GM12801 (cell line): ENCODE measurements around the gene MAP2.

Experiments used
- TF ChIP-seq, protein P1 (sequence below): IDR thresholded peaks from one replicate; pipeline ENCODE4 v1.5.1; 2011; ENCODE audit warnings: control low read depth; ENCODE audit not compliant: insufficient read length; ENCODE audit errors: extremely low read depth

MAP2 gene

GRCh38 chr2:209473930-209474419 lies 50.1 kb downstream of the MAP2 start:
- TF ChIP-seq, protein P1, sequence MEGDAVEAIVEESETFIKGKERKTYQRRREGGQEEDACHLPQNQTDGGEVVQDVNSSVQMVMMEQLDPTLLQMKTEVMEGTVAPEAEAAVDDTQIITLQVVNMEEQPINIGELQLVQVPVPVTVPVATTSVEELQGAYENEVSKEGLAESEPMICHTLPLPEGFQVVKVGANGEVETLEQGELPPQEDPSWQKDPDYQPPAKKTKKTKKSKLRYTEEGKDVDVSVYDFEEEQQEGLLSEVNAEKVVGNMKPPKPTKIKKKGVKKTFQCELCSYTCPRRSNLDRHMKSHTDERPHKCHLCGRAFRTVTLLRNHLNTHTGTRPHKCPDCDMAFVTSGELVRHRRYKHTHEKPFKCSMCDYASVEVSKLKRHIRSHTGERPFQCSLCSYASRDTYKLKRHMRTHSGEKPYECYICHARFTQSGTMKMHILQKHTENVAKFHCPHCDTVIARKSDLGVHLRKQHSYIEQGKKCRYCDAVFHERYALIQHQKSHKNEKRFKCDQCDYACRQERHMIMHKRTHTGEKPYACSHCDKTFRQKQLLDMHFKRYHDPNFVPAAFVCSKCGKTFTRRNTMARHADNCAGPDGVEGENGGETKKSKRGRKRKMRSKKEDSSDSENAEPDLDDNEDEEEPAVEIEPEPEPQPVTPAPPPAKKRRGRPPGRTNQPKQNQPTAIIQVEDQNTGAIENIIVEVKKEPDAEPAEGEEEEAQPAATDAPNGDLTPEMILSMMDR, result no peak

- TF ChIP-seq, protein P1, result no peak
Measured at GRCh38 chr2:209474960-209475359, 51.1 kb downstream of the MAP2 start.

- TF ChIP-seq, protein P1, result no peak
Measured at GRCh38 chr2:209476367-209477208, 52.7 kb downstream of the MAP2 start.

DNA sequence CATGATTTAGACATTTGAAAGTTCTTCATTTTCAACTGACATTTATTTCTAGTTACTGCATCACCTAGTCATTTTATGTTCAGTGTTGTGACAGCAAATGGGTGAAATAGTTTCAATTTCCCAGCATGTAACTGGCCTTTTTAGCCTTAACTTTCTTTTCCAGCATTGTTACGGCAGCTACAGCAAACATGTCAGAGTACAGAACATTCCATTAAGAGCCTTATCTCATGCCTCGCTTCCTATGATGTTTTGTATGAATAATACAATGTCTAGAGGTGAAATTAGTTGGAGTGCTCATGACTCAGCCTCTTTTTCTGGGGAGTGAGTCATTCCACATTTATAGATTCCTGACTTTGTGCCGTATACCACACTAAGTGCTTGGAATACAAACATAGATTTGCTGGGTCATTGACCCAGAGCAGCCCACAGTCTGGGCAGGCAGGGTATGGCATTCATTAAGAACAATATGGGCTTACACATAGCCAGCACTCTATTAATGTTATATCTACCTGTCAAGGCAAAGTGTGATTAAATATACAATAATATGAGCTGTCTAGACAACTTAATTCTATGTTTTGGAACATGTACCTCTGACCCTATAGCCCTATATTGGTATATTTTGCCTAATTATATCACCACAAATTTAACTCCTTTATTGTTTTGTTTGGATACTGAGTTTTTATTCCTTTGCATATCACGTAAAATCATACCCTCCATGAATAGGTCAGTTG lies 72.2 kb downstream of the MAP2 start:
- TF ChIP-seq, protein P1, result no peak

DNA sequence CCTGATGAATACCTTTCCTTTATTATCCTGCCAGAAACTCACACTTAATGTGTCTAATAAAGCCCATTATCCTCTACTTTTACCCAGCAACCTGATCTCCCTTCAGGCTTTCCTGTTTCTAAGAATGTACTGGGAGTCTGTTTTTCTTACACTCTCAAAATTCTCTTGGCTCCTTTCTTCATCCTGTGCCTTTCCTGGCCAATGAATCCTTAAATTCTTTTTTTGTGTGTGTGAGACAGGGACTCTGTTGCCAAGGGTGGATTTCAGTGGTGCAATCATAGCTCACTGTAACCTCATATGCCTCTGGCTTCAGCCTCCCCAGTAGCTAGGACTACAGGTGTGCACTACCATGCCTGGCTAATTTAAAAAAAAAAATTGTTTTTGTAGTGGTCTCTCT lies 72.7 kb downstream of the MAP2 start:
- TF ChIP-seq, protein P1, result no peak

DNA sequence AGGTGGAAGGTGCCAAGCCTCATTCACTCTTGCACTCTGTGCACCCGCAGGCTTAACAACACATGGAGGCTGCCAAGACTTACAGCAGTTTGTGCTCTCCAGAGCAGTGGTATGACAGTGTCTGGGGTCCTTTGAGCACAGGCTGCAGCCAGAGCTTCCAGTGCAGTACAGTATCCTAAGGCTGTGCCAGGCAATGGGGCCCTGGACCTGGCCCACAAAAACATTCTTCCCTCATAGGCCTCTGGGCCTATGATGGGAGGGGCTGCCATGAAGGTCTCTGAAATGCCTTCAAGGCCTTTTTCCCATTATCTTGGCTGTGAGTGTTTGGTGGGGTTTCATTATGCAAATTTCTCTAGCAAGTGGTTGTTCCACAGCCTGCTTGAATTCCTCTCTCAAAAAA lies 74.8 kb downstream of the MAP2 start:
- TF ChIP-seq, protein P1, result no peak

GRCh38 chr2:209499069-209499468 lies 75.2 kb downstream of the MAP2 start:
- TF ChIP-seq, protein P1, result no peak
